Activated T-cell treated with anti-CD3 and anti-CD28 coated beads, Interleukin-2, amount 50 U/mL, for 24 hours (primary cell): ENCODE results near the gene SLC41A1.
A peak's percentile ranks its signal among the peaks of the same experiment; 100 is the strongest.
"Not testable (repeated sequence)": the region's sequence is repeated elsewhere in the genome, so short reads cannot be mapped to it uniquely, and the experiment has no call there.

Source experiments
- DNase-seq: peaks from one replicate; pipeline ENCODE4 v3.0.0-alpha.2; 2020
- H3K27ac Mint-ChIP-seq: 2 replicates; pipeline ENCODE4 v1.8.0; 2020; ENCODE audit warnings: mild to moderate bottlenecking, mixed read lengths
- H3K27me3 Mint-ChIP-seq: 2 replicates; pipeline ENCODE4 v1.8.0; 2020; ENCODE audit warnings: mixed read lengths
- H3K36me3 Mint-ChIP-seq: 2 replicates; pipeline ENCODE4 v1.8.0; 2020; ENCODE audit warnings: low read depth, mixed read lengths
- H3K4me1 Mint-ChIP-seq: 2 replicates; pipeline ENCODE4 v1.8.0; 2020; ENCODE audit warnings: low read depth, mixed read lengths
- H3K4me3 Mint-ChIP-seq: 2 replicates; pipeline ENCODE4 v1.8.0; 2020; ENCODE audit warnings: mild to moderate bottlenecking, moderate library complexity, mixed read lengths
- H3K9me3 Mint-ChIP-seq: 2 replicates; pipeline ENCODE4 v1.8.0; 2020; ENCODE audit warnings: mixed read lengths

Gene SLC41A1

DNA sequence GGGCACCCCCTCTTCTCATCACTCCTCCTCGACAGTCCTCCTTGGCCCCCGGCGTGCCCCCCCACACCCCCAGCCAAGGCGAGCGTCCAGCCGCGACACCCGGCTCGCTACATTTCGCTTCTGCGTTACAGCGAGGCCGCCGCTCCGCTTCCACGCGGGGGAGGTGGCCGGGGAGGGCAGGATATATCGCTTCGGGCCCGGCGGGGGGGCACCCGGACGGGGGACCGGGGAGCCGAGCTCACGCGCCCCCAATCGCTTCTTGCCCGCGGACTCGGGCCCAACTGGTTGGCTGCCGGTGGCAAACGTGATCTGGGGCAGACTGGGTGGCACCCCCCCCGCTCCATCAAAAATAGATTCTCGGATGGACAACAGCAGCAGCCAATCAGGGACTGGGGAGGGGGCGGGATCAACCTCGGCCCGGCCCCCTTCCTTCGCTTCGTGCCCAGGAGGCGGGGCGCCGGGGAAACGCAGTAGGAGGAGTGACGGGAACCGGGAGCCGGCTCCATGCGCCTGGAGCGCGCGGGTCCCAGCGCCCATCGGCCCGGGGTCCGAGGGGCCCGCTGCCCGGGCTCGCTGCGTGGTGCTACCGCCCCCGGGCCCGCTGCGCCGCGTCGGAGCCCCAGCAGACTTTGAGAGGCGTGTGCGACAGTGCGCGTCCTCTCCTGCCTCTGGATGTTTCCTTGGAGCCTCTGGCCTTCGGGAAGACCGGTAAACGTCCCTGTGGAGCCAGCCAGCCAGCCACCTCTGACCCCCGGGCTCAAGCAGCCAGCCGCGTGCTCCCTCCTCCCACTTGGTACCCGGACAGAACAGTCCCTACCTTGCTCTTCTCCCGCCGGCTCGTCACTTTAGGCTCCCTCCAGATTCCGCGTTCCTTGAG lies at the start of gene SLC41A1:
SLC41A1 (minus strand) TSS at position 321 of the 877 bp plus-strand sequence. CDS start 2,757 bp downstream, outside the sequence.
- Mint-ChIP-seq H3K4me1 (peaks cover 52% of the 10 kb centered on the region), H3K9me3 (no peaks in the 10 kb centered on the region), H3K36me3 (peaks cover 44% of the 10 kb centered on the region), H3K4me3 (peak within 1 kb of the TSS; percentile 92), H3K27ac (peak within 1 kb of the TSS; percentile 94), H3K27me3 (no peaks in the 10 kb centered on the region)
- peak; percentile 93 for DNase-seq

DNA sequence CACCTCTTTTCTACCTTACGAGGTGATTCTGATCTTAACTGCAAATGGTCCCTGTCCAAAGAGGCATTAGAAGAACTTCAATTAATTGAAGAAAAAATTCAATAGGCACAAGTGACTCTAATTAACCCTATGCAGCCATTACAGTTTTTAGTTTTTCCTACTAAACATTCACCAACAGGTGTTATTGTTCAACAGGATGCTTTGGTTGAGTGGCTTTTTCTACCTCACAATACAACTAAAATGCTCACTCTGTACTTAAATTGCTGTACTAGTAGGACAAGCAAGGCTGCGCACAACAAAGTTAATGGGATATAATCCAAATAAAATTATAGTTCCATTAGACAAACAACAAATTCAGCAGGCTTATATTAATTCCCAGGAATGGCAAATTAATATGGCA lies 48.5 kb upstream of the SLC41A1 start:
- no peaks in the 10 kb centered on the region for H3K36me3 Mint-ChIP-seq
- H3K4me1 Mint-ChIP-seq, result peaks cover 4% of the 10 kb centered on the region
- H3K9me3 Mint-ChIP-seq, result peaks cover 5% of the 10 kb centered on the region
- no peak for DNase-seq
- no peak overlapping the region for H3K4me3 Mint-ChIP-seq
- no peak overlapping the region for H3K27ac Mint-ChIP-seq
- peaks cover 3% of the 10 kb centered on the region for H3K27me3 Mint-ChIP-seq

DNA sequence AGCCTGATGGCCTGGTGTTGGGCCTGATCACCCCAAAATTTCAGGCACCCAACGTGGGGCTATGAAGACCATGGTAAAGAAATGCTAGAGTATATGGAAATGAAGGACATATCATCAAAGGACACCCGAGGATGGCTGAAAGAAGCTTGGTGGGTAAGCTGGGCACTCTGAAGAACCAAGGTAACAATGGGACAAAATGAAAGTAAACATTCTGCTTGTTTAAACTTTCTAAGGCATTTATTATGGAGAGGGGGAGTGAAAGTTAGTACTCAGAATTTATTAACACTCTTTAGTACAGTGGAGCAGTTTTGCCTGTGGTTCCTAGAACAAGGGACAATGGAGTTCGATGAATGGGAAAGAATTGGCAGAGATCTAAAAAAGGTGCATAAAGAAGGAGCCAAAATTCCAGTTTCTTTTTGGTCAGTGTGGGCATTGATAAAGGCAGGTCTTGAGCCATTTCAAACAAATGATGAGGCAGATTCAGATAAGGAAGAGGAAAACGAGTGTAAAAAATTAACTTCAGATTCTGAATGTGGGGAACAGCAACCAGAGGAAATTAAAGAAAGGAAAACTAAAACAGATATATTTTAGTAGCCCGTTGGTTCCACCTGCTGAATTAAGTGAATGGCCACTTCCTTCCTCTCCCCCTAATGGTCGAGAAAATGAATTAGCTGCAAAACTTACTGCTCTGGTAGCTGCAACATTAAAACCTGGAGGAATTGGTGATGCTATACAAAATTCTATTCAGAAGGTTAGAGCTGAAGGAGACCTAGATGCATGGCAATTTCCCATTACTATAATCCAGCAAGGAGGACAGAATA lies 45.4 kb upstream of the SLC41A1 start:
- peaks cover 16% of the 10 kb centered on the region for H3K9me3 Mint-ChIP-seq
- H3K27me3 Mint-ChIP-seq, result no peaks in the 10 kb centered on the region
- no peaks in the 10 kb centered on the region for H3K36me3 Mint-ChIP-seq
- DNase-seq, result no peak
- no peak overlapping the region for H3K27ac Mint-ChIP-seq
- H3K4me3 Mint-ChIP-seq, result no peak overlapping the region
- peaks cover 4% of the 10 kb centered on the region for H3K4me1 Mint-ChIP-seq

DNA sequence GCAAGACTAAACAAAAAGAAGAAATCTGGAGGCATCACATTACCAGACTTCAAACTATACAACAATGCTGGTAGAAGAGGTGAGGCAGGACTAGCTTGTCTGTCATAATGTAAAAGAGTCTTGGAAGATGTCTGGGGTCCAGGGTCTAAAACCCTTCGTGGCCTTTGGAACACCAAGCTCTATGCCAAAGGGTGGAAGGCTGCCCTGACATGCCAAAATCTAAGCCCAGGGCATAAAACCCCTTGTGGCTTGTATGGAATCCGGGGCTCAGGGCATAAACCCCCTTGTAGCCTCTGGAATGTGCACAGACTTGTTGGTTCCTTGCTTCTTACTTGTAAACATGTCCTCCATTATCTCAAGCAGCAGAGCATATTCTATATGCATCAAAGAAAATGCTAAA lies 44.5 kb upstream of the SLC41A1 start:
- not testable (repeated sequence) for H3K27ac Mint-ChIP-seq, H3K36me3 Mint-ChIP-seq, H3K27me3 Mint-ChIP-seq, DNase-seq, H3K4me1 Mint-ChIP-seq, H3K4me3 Mint-ChIP-seq
- peaks cover 16% of the 10 kb centered on the region for H3K9me3 Mint-ChIP-seq

DNA sequence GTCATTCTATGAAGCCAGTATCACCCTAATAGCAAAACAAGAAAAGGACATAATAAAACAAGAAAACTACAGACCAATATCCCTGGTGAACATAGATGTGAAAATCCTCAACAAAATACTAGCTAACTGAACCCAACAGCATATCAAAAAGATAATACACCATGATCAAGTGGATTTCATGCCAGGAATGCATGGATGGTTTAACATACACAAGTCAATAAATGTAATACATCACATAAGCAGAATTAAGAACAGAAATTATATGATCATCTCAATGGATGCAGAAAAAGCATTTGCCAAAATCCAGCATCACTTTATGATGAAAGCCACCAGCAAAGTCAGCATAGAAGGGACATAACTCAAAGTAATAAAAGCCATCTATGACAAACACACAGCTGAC lies 43.4 kb upstream of the SLC41A1 start:
- H3K27me3 Mint-ChIP-seq, result no peaks in the 10 kb centered on the region
- no peak for DNase-seq
- peaks cover 16% of the 10 kb centered on the region for H3K9me3 Mint-ChIP-seq
- H3K36me3 Mint-ChIP-seq, result no peaks in the 10 kb centered on the region
- no peak overlapping the region for H3K4me3 Mint-ChIP-seq
- no peak overlapping the region for H3K27ac Mint-ChIP-seq
- peaks cover 4% of the 10 kb centered on the region for H3K4me1 Mint-ChIP-seq

DNA sequence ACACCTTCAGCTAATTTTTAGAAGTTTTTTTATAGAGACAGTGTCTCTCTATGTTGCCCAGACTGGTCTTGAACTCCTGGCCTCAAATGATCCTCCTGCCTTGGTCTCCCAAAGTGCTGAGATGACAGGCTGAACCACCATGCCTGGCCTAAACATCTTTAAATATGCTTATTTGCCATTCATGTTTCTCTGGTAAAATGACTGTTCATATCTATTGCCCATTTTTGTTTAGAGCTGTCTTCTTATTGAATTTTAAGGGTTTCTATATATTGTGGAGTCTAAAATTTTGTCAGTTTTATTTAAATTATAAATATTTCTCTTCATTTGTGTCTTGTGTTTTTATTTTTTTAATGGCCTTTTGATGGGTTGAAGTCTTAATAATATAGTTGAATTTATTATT lies 40.0 kb upstream of the SLC41A1 start:
- Mint-ChIP-seq H3K9me3 (peaks cover 13% of the 10 kb centered on the region), H3K27me3 (peaks cover 2% of the 10 kb centered on the region), H3K36me3 (no peaks in the 10 kb centered on the region), H3K27ac (no peak overlapping the region), H3K4me3 (no peak overlapping the region), H3K4me1 (peaks cover 25% of the 10 kb centered on the region)
- no peak for DNase-seq

DNA sequence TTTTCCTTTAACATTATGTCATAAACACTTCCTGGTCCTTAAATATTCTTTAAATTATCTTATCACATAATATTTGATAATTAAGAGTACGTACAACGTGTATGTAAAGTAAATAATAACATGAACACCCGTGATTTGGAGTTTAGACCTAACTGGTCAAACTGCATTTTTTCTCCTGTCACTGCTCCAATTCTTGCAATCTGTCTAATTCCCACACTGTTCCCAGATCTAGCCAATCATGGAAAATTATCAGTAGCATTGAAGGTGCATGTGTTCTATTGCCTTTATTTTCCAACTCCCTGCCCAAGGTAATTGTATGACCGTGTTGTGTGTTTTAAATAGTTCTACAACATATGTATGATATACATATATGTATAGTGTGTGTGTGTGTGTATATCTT lies 39.0 kb upstream of the SLC41A1 start:
- DNase-seq, result no peak
- Mint-ChIP-seq H3K4me3 (no peak overlapping the region), H3K36me3 (no peaks in the 10 kb centered on the region), H3K4me1 (peaks cover 27% of the 10 kb centered on the region), H3K27ac (no peak overlapping the region), H3K27me3 (peaks cover 2% of the 10 kb centered on the region), H3K9me3 (peaks cover 13% of the 10 kb centered on the region)

DNA sequence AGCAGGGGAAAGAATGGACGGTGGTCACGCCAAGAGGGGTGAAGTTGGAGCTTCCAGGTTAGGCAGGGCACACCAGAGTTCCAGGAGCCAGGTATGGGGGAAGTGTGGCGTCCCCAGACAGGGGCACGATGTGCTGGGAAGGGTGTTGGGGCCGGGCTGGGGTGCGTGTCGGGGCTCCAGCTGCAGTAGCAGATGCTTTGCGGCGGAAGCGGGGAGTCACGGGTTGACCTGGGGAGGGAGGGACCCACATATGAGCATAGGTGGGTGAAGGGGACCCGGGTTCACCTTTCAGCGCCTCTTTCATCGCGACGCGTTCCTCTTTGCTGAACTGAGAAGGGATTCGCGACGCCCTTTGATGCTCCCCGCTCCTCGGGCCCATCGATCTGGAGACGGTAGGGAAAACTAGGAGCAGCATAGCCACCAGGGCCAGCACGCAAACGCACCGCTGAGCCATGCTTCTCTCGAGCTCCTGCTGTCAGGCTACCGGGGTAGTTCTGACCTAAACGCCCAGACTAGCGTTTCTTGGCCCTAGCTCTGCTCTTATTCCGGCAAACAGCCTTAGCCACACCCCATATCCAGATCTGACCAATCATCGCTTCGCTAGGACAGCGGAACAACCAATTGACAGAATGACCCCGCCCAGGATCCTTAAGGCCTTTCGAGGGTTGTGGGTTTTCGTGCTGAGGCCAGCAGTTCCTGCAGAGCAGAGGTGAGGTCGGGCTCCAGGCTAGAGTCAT lies 36.8 kb upstream of the SLC41A1 start, which contains the start of gene PM20D1:
PM20D1 (minus strand) TSS at position 514 of the 737 bp plus-strand sequence; CDS start at position 454, 60 bp downstream.
- Mint-ChIP-seq H3K9me3 (no peaks in the 10 kb centered on the region), H3K36me3 (no peaks in the 10 kb centered on the region), H3K4me3 (peak within 1 kb of the TSS; percentile 84), H3K27ac (peak within 1 kb of the TSS; percentile 87), H3K4me1 (peaks cover 27% of the 10 kb centered on the region), H3K27me3 (peaks cover 2% of the 10 kb centered on the region)
- DNase-seq, result peak; percentile 80

DNA sequence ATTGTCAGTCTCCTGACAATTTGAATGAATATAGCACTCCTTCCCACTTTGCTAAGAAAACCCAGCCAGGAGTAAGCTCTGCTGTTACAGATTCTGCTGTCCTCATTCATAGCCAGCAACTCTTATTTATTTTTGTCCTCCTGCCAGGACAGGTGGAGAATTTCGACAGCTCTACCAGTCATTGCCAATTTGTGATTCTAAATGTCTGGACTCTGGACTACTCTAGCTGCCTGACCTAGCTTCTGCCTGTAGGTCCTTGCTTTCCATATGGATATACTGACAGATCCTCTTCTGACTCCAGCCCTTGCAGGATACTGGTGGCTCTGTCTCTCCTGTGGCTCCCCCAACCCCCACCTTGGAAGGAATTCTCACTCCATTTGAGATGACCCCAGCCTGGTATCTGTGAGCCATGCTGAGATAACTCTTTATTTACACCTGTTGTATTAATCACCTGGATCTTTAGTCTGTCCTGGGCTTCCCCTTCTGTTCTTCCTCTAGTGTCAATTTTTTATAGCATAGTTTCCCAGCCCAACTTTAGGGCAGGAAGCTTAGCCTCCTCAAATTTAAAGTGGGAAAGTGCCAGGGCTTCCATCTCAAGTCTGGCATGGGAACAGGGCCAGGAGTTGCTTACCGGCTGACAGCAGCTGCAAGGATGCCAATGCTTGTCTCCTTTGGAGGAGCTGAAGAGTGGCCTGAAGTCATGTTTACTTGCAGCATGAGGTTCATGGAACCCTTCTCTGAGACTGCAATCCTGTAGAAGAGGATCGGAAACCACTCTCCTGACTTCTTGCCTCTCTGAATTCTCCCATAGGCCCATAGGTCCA lies 30.2 kb upstream of the SLC41A1 start:
- no peaks in the 10 kb centered on the region for H3K9me3 Mint-ChIP-seq
- DNase-seq, result no peak
- no peaks in the 10 kb centered on the region for H3K27me3 Mint-ChIP-seq
- peaks cover 5% of the 10 kb centered on the region for H3K4me1 Mint-ChIP-seq
- H3K27ac Mint-ChIP-seq, result no peak overlapping the region
- no peak overlapping the region for H3K4me3 Mint-ChIP-seq
- no peaks in the 10 kb centered on the region for H3K36me3 Mint-ChIP-seq

DNA sequence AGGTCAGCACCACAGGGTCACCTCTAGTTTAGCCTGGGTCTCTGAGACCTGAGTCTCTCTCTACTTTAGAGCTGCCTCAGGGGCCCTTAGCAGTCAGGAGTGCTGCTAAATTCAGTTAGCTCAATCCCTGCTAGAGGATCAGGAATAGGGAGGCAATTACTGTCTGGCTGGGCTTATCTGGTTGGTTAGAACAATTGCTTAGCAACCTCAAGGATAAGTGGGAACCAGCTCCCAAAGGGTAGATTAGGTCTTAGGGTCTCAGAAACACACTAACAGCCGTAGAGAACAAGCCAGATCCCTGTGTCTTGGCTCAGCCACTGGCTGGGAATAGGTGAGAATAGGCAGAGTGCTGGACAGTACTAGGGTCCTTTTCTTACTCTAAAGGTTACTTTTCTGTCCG lies 29.2 kb upstream of the SLC41A1 start:
- no peaks in the 10 kb centered on the region for H3K36me3 Mint-ChIP-seq
- no peaks in the 10 kb centered on the region for H3K9me3 Mint-ChIP-seq
- no peaks in the 10 kb centered on the region for H3K27me3 Mint-ChIP-seq
- H3K4me3 Mint-ChIP-seq, result no peak overlapping the region
- no peak for DNase-seq
- no peak overlapping the region for H3K27ac Mint-ChIP-seq
- H3K4me1 Mint-ChIP-seq, result no peaks in the 10 kb centered on the region

DNA sequence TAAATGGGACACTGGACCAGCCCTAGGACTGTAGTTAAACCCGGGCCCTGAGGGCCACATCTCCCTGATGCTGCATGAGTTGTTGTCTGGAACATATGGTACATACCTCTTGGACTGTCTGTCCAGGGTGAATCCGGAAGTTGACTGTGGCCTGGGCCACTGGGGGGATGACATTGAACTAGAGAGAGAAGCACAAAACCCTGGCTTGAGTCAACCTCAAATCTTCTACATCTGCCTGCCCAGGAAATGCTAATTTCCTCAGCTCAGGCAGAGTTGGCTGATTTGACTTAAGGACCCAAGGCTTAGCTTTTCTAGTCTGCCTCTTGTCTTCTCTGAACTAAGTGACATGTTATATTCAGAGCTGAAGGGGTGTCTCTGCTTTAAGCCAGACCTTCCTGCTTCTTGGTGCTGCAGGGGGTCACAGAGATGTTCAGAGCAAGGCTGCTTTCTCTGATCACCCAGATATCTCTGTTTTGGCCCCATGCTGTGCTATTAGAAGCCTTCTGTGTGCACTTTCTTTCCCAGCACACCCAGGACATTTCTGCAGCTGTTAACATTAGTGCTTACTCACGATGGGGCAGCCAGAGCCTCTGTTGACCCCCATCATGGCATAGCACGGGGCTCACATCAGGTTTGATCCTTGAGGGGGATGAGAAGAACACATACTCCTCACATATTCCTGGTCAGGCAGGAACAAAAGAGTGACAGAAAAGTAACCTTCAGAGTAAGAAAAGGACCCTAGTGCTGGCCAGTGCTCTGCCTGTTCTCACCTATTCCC lies 27.3 kb upstream of the SLC41A1 start:
- H3K4me3 Mint-ChIP-seq, result no peak overlapping the region
- no peaks in the 10 kb centered on the region for H3K4me1 Mint-ChIP-seq
- H3K27me3 Mint-ChIP-seq, result no peaks in the 10 kb centered on the region
- H3K27ac Mint-ChIP-seq, result no peak overlapping the region
- DNase-seq, result no peak
- H3K36me3 Mint-ChIP-seq, result no peaks in the 10 kb centered on the region
- H3K9me3 Mint-ChIP-seq, result no peaks in the 10 kb centered on the region

DNA sequence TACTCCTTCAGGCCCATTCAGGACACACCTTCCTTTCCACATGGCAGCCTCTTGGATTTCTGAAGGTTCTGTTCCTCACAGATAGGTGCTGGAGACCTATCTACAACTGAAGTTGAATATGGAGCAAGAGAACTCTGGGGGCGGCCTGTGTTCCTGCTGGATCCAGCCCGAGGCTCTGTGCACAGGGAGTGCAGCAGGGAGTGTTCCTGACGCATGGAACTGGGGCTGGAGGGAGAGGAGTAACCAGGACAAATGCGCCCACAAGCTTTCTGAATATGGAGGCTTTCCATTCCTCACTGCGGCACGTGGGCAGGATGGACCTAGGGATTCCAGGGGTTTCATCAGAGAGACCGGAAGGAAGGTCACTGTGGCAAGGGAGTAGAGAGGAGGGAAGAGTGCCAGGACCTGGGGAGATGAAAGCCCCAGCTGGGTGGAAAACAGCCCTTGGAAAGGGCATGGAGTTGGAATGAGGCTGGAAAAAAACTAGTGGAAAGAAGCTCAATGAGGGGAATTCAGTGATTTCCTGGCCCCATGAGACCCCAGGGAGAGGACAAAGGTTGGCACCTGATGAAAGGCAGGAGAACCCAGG lies 24.5 kb upstream of the SLC41A1 start:
- Mint-ChIP-seq H3K4me3 (no peak overlapping the region), H3K9me3 (no peaks in the 10 kb centered on the region), H3K27ac (no peak overlapping the region), H3K4me1 (no peaks in the 10 kb centered on the region), H3K36me3 (no peaks in the 10 kb centered on the region), H3K27me3 (no peaks in the 10 kb centered on the region)
- DNase-seq, result no peak

DNA sequence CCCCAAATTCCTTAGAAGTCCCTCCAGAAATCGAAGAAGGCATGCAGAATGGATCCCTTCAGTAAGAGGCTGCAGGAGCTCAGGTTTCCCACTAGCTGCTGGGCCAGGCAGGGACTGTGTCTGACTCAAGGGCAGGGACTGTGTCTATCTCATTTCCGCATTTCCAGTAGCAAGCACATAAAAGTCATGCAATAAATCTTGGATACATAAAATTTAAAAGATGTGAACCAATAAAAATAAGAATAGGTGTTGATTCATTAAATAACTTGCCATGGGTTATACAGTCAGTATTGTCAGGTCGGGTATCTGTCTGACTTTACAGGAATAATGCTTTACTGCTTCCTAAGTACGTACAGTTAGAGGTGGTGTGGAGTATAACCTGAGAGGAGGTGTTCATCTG lies 21.8 kb upstream of the SLC41A1 start:
- H3K27ac Mint-ChIP-seq, result no peak overlapping the region
- DNase-seq, result no peak
- H3K4me1 Mint-ChIP-seq, result no peaks in the 10 kb centered on the region

More for the DNA sequence above, 21.8 kb upstream of the SLC41A1 start:
- H3K4me3 Mint-ChIP-seq, result no peak overlapping the region
- H3K27me3 Mint-ChIP-seq, result no peaks in the 10 kb centered on the region
- no peaks in the 10 kb centered on the region for H3K9me3 Mint-ChIP-seq
- H3K36me3 Mint-ChIP-seq, result no peaks in the 10 kb centered on the region
